Stimulated activated CD8-positive, alpha-beta memory T cell treated with anti-CD3 and anti-CD28 coated beads, Interleukin-7, amount 100 ng/mL, for 1 hour (primary cell): ENCODE results near the gene DECR2.
"Not testable (repeated sequence)": the region's sequence is repeated elsewhere in the genome, so short reads cannot be mapped to it uniquely, and the experiment has no call there.

Experiments
- DNase-seq, 2 donors: peaks; one replicate each; pipeline ENCODE4 v3.0.0-alpha.2; 2020; ENCODE audit warnings: low read depth in 2 of 2

Gene DECR2, protein sequence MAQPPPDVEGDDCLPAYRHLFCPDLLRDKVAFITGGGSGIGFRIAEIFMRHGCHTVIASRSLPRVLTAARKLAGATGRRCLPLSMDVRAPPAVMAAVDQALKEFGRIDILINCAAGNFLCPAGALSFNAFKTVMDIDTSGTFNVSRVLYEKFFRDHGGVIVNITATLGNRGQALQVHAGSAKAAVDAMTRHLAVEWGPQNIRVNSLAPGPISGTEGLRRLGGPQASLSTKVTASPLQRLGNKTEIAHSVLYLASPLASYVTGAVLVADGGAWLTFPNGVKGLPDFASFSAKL

DNA sequence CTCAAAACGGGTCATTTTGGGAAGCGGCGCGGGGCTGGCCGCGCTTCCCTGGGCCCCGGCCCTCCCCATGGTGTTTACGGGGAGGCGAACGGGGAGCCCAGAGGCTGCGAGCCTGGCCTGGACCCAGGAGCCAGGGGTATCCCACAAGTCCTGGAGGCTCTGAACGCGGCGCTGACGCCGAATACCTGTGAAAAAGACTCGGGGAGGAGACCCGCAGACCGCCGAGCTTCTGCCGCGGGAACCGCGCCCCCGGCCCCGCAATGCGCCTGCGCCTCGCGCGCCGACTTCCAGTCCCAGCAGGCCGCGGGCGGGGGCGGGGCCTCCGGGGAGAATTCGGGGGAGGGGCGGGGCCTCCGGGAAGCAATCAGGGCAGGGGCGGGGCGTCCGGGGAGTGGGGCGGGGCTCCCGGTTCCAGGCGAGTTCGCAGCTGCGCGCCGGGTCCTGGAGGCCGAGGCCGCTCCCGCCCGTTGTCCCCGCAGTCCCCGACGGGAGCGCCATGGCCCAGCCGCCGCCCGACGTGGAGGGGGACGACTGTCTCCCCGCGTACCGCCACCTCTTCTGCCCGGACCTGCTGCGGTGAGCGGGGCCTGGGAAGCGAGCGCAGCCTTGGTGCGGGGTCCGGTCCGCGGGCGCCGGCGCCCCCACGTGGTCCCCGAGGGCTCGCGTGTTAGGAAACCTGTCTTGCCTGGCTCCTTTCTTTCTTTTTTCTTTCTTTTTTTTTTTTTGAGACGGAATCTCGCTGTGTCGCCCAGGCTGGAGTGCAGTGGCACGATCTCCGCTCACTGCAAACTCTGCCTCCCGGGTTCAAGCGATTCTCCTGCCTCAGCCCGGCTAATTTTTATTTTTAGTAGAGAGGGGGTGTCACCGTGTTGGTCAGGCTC is at the start of gene DECR2:
Gene DECR2, plus strand, starts transcription at position 418 of the 881 bp plus-strand sequence. Its CDS starts 79 bp downstream, at position 497.
- peak; percentile 98 to 99 for DNase-seq

- DNase-seq: peak; percentile 100
Measured at GRCh38 chr16:352547-353403, 48.9 kb upstream of the DECR2 start, which contains the start of gene AXIN1. Gene AXIN1, minus strand, starts transcription at chr16:352723. Its CDS starts 5,698 bp downstream, at chr16:347025.

GRCh38 chr16:353404-354290 is 48.0 kb upstream of the DECR2 start:
- no peak for DNase-seq

DNA sequence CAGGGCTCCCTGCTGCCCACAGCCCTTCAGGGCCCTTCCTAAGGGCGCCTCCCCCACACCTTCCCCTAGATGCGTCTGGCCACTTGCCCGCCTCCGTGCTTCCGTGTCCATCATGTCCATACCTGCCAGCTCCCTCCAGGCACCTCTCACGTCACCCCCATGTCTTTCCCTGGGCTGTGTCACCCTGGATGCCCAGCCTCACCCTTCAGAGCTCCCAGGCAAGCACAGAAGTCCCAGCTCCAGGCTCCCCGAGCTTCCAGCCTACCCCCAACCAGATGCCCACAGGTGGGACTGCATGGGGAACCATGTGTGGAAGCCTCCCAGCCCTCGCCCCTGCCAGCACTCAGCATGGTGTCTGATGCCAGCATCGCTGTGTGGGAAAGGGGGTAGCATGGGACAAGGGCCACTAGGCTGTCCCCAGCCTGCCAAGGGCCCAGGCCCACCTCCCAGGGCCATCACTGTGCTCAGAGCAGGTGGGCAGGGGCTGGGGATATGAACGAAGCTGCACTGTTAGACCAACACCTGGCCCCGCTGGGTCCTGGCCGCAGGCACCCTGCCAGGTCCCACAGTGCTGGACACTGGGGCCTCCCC is 47.3 kb upstream of the DECR2 start:
- DNase-seq: no peak

- DNase-seq: peak in 1 of 2 donors; percentile 34
Measured at GRCh38 chr16:354971-355461, 46.7 kb upstream of the DECR2 start.

DNA sequence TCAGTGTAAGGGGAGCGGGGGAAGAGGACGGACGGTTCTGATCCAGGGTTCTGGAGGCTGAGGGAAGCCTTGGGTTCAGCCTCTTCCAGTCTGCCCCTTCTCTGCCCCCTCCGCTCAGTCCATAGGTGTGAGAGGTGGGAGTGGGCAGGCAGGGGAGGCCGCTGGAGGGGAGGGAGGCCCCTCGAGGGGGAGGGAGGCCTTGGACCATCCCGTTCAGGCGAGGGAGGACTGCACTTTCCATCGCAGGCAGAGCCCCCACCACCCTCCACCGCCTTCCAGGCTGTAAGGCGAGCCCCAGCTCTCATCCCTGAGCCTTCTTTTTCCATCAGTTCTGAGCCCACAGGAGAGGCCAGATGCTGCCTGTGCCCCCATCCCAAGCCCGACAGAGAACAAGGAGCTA is 44.9 kb upstream of the DECR2 start:
- DNase-seq: no peak

GRCh38 chr16:359067-359763 is 42.5 kb upstream of the DECR2 start:
- DNase-seq: no peak

GRCh38 chr16:359871-360697 is 41.6 kb upstream of the DECR2 start:
- no peak for DNase-seq

GRCh38 chr16:360698-361336 is 40.9 kb upstream of the DECR2 start:
- DNase-seq: no peak

- DNase-seq: no peak
Measured at GRCh38 chr16:361341-361871, 40.3 kb upstream of the DECR2 start.

GRCh38 chr16:361872-362701 is 39.6 kb upstream of the DECR2 start:
- DNase-seq: peak; percentile 43 to 49

- DNase-seq: not testable (repeated sequence)
Measured at GRCh38 chr16:362702-362999, 39.0 kb upstream of the DECR2 start.

DNA sequence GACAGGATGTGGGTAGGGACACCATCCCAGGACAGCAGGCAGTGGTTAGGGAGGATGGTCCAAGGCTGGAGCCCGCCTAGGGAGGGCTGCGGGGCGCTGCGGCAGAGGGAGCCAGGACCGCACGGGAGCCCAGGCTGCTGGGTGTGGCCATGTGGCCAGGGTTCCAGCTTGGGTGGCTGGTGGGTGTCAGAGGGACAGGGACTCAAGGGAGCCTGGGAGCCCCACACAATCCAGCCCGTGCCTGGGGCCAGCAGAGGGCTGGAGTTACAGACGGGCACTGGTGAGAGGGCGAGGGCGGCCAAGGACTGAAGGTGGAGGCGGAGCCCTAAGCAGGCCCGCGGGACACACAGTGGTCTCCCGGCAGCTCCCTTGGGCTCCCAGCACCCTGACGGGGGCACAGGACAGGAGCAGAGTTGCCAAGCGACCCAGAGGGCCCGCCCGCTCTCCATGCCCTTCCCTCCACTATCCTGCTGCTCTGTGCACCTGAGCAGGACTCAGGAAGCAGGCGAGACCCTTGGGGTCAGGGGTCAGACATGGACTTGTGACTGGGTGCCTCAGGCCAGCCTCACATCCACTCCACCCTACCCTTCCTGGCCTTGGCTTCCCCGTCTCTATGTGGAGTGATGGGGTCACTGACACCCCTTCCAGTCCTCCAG is 38.4 kb upstream of the DECR2 start:
- no peak for DNase-seq

DNA sequence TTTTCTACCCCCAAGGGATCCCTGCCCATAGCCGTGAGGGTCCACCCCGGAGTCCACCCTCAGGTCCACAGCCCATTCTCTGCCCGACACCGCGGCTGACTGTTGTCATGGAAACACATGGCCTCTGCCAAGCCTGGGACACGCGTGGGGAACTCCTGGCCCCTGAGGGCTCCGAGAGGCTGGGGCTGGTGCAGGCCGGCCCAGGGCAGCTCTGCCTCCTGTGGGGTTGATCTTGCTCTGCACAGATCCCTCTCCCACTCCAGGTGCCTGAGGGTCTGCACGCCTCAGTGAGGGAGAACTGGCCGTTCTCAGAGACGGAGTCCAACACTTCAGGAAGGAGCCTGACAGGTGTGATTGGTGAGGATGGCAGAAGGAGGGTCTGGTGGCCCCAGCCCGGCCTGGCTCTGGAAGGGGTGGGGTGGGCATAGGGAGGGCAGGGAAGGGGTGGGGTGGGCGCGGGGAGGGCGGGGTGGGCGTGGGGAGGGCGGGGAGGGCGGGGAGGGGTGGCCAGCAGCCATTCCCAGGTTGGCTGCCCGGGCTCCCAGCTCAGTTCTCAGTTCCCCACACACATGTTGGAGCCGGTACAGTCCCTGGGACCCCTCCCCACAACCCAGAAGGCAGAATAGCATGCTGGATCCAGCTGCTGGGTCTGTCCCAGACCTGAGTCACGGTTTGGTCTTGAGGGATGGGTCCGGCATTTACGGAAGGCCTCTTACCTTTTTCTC is 37.8 kb upstream of the DECR2 start:
- no peak for DNase-seq

GRCh38 chr16:364595-365491 is 36.8 kb upstream of the DECR2 start:
- no peak for DNase-seq
